H1 (cell line): ENCODE measurements around the gene RAP1GDS1.

Experiments used
- BCL11A ChIP-seq, 2 experiments: IDR thresholded peaks; one replicate each; pipeline ENCODE4 v1.6.1; 2011; ENCODE audit warnings: low read depth in 2 of 2, low read length in 2 of 2, mild to moderate bottlenecking in 2 of 2
- CEBPB ChIP-seq: IDR thresholded peaks from 2 replicates; pipeline ENCODE4 v1.6.1; 2012; ENCODE audit warnings: low read depth, low read length
- CREB1 ChIP-seq: IDR thresholded peaks from 2 replicates; pipeline ENCODE4 v1.6.1; 2012; ENCODE audit warnings: inconsistent platforms
- EZH2 ChIP-seq: fragments of 200-600 bp; sonication (generic); IDR thresholded peaks from 2 replicates; pipeline ENCODE4 v1.7.1; 2012; ENCODE audit warnings: low read depth, mild to moderate bottlenecking, moderate library complexity, low read length, inconsistent platforms; ENCODE audit not compliant: severe bottlenecking
- GABPA ChIP-seq: IDR thresholded peaks from 2 replicates; pipeline ENCODE4 v1.6.1; 2011; ENCODE audit warnings: mild to moderate bottlenecking, low read length, moderate library complexity, borderline replicate concordance; ENCODE audit not compliant: insufficient read depth
- HDAC6 ChIP-seq: IDR thresholded peaks from one replicate; pipeline ENCODE4 v1.7.1; 2012; ENCODE audit warnings: low read depth, mild to moderate bottlenecking, inconsistent platforms, low read length, moderate library complexity
- JUND ChIP-seq: IDR thresholded peaks from 2 replicates; pipeline ENCODE4 v1.6.1; 2011; ENCODE audit warnings: mild to moderate bottlenecking, improper control_type of control experiment, low read length
- KDM1A ChIP-seq: fragments of 200-600, 300-600 bp; sonication (generic); IDR thresholded peaks from 2 replicates; pipeline ENCODE4 v1.7.1; 2016; ENCODE audit warnings: mild to moderate bottlenecking, low read length, borderline replicate concordance
- MAFK ChIP-seq: IDR thresholded peaks from 2 replicates; pipeline ENCODE4 v1.6.1; 2012; ENCODE audit warnings: low read depth, mild to moderate bottlenecking, improper control_type of control experiment, low read length
- POLR2A ChIP-seq, 2 experiments: IDR thresholded peaks; 1 replicate in 1 of 2; 2 replicates in 1 of 2; pipeline ENCODE4 v1.6.1; 2011; ENCODE audit warnings: low read depth in 2 of 2, low read length in 2 of 2, mild to moderate bottlenecking in 2 of 2; ENCODE audit errors: control extremely low read depth in 1 of 2
- POLR2AphosphoS5 ChIP-seq: IDR thresholded peaks from 2 replicates; pipeline ENCODE4 v1.6.1; 2011; ENCODE audit warnings: low read depth, low read length
- RNF2 ChIP-seq: fragments of 200-900, 300-1000 bp; sonication (generic); IDR thresholded peaks from 2 replicates; pipeline ENCODE4 v1.7.1; 2016; ENCODE audit warnings: borderline replicate concordance, low read depth, mild to moderate bottlenecking, antibody characterized with exemption, low read length; ENCODE audit not compliant: poor library complexity, severe bottlenecking; ENCODE audit errors: missing control alignments
- SP2 ChIP-seq: IDR thresholded peaks from 2 replicates; pipeline ENCODE4 v1.6.1; 2012; ENCODE audit warnings: mild to moderate bottlenecking, low read length, inconsistent platforms
- TF ChIP-seq, protein P1 (sequence below), 3 experiments: IDR thresholded peaks; 1 replicate in 2 of 3; 2 replicates in 1 of 3; pipeline versions ENCODE4 v1.5.1 to v1.6.1; 2011; ENCODE audit warnings: low read length in 3 of 3, mild to moderate bottlenecking in 3 of 3, inconsistent platforms in 2 of 3, low read depth in 1 of 3, moderate library complexity in 1 of 3; ENCODE audit not compliant: insufficient read depth in 1 of 3; ENCODE audit errors: control extremely low read depth in 1 of 3

DNA sequence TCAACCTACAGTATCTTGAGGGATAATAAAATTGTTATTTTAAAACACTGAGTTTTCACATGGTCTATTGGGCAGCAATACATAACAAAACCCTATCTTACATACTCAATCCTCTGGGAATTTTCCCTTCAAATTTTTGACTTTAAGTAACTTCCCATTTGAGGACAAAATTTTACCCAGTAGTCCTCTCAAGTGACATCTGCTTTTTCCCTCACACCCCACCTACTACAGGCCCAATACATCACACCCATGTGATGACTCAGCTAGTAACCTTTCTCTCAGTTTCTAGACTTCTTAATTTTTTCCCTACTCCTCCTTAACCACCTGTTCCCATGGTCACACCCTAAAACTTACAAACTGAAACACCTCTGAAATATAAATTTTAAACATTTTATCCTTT, 12.2 kb upstream of the RAP1GDS1 start:
- no peak for TF ChIP-seq MAFK
- TF ChIP-seq EZH2 = no peak
- TF ChIP-seq, protein P1, sequence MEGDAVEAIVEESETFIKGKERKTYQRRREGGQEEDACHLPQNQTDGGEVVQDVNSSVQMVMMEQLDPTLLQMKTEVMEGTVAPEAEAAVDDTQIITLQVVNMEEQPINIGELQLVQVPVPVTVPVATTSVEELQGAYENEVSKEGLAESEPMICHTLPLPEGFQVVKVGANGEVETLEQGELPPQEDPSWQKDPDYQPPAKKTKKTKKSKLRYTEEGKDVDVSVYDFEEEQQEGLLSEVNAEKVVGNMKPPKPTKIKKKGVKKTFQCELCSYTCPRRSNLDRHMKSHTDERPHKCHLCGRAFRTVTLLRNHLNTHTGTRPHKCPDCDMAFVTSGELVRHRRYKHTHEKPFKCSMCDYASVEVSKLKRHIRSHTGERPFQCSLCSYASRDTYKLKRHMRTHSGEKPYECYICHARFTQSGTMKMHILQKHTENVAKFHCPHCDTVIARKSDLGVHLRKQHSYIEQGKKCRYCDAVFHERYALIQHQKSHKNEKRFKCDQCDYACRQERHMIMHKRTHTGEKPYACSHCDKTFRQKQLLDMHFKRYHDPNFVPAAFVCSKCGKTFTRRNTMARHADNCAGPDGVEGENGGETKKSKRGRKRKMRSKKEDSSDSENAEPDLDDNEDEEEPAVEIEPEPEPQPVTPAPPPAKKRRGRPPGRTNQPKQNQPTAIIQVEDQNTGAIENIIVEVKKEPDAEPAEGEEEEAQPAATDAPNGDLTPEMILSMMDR (IDR thresholded peaks at IDR 0.05; ENCODE audit: control extremely low read depth in 1 of 3, insufficient read depth in 1 of 3, low read depth in 1 of 3, low read length in 3 of 3) = no peak
- TF ChIP-seq RNF2 = no peak
- no peak for TF ChIP-seq CEBPB
- TF ChIP-seq GABPA = no peak
- no peak for TF ChIP-seq SP2
- TF ChIP-seq KDM1A = no peak
- no peak for TF ChIP-seq CREB1
- TF ChIP-seq POLR2AphosphoS5 = no peak
- TF ChIP-seq POLR2A (IDR thresholded peaks at IDR 0.05; ENCODE audit: control extremely low read depth in 1 of 2, low read depth in 2 of 2, low read length in 2 of 2) = no peak
- no peak for TF ChIP-seq HDAC6
- no peak for TF ChIP-seq BCL11A (IDR thresholded peaks at IDR 0.05; ENCODE audit: low read depth in 2 of 2, low read length in 2 of 2)
- TF ChIP-seq JUND = no peak
